ENCODE measurements around the gene C10orf71.

GRCh38 chr10:49298671-49298982, 343 bp upstream of the C10orf71 start:
- TF ChIP-seq CTCF (IDR thresholded peaks at IDR 0.05) (no peak), POLR2A (IDR thresholded peaks at IDR 0.05) (no peak), EP300 (IDR thresholded peaks at IDR 0.05) (no peak)
